CD8-positive, alpha-beta memory T cell (primary cell): ENCODE data around the gene RTP2. TPM values are rescaled to one million over a fixed set of nuclear protein-coding genes. Genes with fewer than 3 reads are reported as not detected.

ENCODE experiments used
- CTCF ChIA-PET: fragments of 350-600 bp; sonication (Branson Sonifier 250); formaldehyde crosslinking; loops from one replicate; lab custom pipeline; 2021; ENCODE audit warnings: antibody characterized with exemption; lab: Charles Lee
- POLR2A ChIA-PET: fragments of 350-600 bp; sonication (Branson Sonifier 250); formaldehyde crosslinking; loops from one replicate; lab custom pipeline; 2021; ENCODE audit warnings: antibody characterized with exemption; lab: Charles Lee
- DNase-seq, 5 donors: peaks; one replicate each; pipeline versions ENCODE4 v3.0.0 to v3.0.0-alpha.2; 2020 to 2022; ENCODE audit warnings: mixed read lengths in 1 of 5
- H3K27ac ChIP-seq: one replicate; pipeline ENCODE4 v1.7.0; 2013; ENCODE audit warnings: low read depth, mild to moderate bottlenecking, low read length, moderate library complexity
- H3K27me3 ChIP-seq: 2 replicates; pipeline ENCODE4 v1.7.0; 2013; ENCODE audit warnings: low read length, mild to moderate bottlenecking; ENCODE audit not compliant: insufficient read depth, poor library complexity, severe bottlenecking
- H3K36me3 ChIP-seq: 2 replicates; pipeline ENCODE4 v1.7.0; 2013; ENCODE audit warnings: mild to moderate bottlenecking, low read length, moderate library complexity; ENCODE audit not compliant: insufficient read depth
- H3K4me1 ChIP-seq: 2 replicates; pipeline ENCODE4 v1.7.0; 2013; ENCODE audit warnings: mild to moderate bottlenecking, low read length, moderate library complexity; ENCODE audit not compliant: insufficient read depth
- H3K4me3 ChIP-seq: 2 replicates; pipeline ENCODE4 v1.7.0; 2013; ENCODE audit warnings: mild to moderate bottlenecking, low read length
- H3K9me3 ChIP-seq: 2 replicates; pipeline ENCODE4 v1.7.0; 2013; ENCODE audit warnings: mild to moderate bottlenecking, low read length
- H3K27ac Mint-ChIP-seq, 8 donors: one replicate each; pipeline ENCODE4 v1.8.0; 2020 to 2021; ENCODE audit warnings: mixed read lengths in 8 of 8, mild to moderate bottlenecking in 6 of 8, inconsistent platforms in 3 of 8, moderate library complexity in 3 of 8
- H3K27me3 Mint-ChIP-seq, 2 donors: one replicate each; pipeline ENCODE4 v1.8.0; 2020 to 2021; ENCODE audit warnings: mixed read lengths in 2 of 2, mild to moderate bottlenecking in 1 of 2, moderate library complexity in 1 of 2
- H3K36me3 Mint-ChIP-seq, 3 donors: one replicate each; pipeline ENCODE4 v1.8.0; 2020 to 2021; ENCODE audit warnings: mixed read lengths in 3 of 3, inconsistent platforms in 1 of 3, mild to moderate bottlenecking in 1 of 3
- H3K4me1 Mint-ChIP-seq, 3 donors: one replicate each; pipeline ENCODE4 v1.8.0; 2020 to 2021; ENCODE audit warnings: mixed read lengths in 3 of 3, inconsistent platforms in 1 of 3, mild to moderate bottlenecking in 1 of 3
- H3K4me3 Mint-ChIP-seq, 7 donors: one replicate each; pipeline ENCODE4 v1.8.0; 2020 to 2021; ENCODE audit warnings: mixed read lengths in 7 of 7, mild to moderate bottlenecking in 6 of 7, moderate library complexity in 4 of 7, inconsistent platforms in 2 of 7
- H3K9me3 Mint-ChIP-seq, 5 donors: one replicate each; pipeline ENCODE4 v1.8.0; 2020 to 2022; ENCODE audit warnings: mixed read lengths in 5 of 5, mild to moderate bottlenecking in 3 of 5, moderate library complexity in 2 of 5, inconsistent platforms in 1 of 5
- polyA plus RNA-seq: library from polyadenylated mRNA; unstranded; fragments of 300-500 nt; fragmentation: Illumina TruSeq; gene quantifications from one replicate; pipeline ENCODE4 v1.2.3, GENCODE V29; 2021
- total RNA-seq, 2 experiments: library from RNA; stranded (reverse); gene quantifications; one replicate each; pipeline ENCODE4 v1.2.3, GENCODE V29; 2021

RTP2 gene
- total and polyA plus RNA-seq, 3 experiments from 2014 or later, result not detected

DNA sequence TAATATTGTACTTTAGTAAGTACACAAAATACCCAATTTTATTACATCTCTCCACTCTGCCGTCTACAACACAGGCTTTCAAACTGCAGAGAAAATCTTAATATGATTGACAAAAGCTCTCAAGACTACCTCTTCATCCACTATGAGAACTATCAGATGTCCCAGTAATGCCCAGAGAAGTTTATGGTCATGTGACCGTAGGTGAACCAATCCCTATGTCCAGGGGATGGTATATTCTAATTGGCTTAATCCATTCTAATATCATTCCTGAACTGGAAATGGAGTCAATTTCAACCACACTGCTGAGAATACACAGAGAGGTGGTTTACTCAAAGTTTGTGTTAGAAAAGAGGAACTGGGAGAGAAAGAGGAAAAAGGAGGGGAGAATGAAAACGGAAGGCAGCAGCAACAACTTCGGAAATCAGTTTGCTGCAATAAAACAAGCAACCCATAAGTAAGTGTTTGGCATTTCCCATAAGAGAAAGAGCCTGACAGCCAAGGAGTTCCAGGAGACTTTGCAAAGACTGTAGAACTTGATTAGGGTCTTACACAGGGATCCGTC is 39.4 kb downstream of the RTP2 start:
- POLR2A ChIA-PET, result no interaction called here
- Histone ChIP-seq H3K36me3 (no peaks in the 10 kb centered on the region), H3K27me3 (peaks cover 3% of the 10 kb centered on the region), H3K9me3 (no peaks in the 10 kb centered on the region), H3K27ac (no peak overlapping the region), H3K4me1 (no peaks in the 10 kb centered on the region), H3K4me3 (no peak overlapping the region)
- CTCF ChIA-PET, result no interaction called here
- DNase-seq, result no peak
- H3K9me3 Mint-ChIP-seq, result no peaks in the 10 kb centered on the region
- H3K27ac Mint-ChIP-seq, result no peak overlapping the region
- no peak overlapping the region for H3K4me3 Mint-ChIP-seq
- H3K36me3 Mint-ChIP-seq, result no peaks in the 10 kb centered on the region
- H3K27me3 Mint-ChIP-seq, result peaks cover 7 to 41% of the 10 kb centered on the region in 2 donors
- no peaks in the 10 kb centered on the region for H3K4me1 Mint-ChIP-seq

DNA sequence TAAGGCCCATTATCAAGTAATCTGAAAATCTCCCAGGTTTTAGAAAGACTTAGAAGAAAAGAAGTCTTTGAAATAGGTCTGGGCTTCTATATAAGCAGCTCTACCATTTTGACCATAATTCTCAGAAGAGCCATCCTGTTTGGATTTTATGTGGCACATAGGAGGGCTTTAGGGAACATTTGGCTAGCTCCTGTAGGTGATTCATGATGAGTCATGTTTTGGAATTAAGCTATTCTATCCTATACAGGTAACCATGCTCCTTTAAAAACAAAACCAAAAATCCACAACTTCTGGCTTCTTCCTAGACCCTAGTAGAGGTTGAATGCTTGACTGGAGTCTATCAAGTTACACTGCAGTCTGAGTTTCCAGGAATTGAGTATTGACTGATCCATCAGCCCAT is 41.1 kb downstream of the RTP2 start:
- ChIA-PET CTCF (interaction anchor here (0.8 to 1.1 kb wide), 2 partner anchors 8 to 15 kb away, joined by 3 read pairs; no protein-coding TSS in a partner anchor), POLR2A (no interaction called here)
- Mint-ChIP-seq H3K27ac (peak overlapping the region in 1 of 8 donors; percentile 30), H3K4me1 (no peaks in the 10 kb centered on the region), H3K27me3 (peaks cover 4 to 35% of the 10 kb centered on the region in 2 donors), H3K9me3 (no peaks in the 10 kb centered on the region), H3K36me3 (no peaks in the 10 kb centered on the region), H3K4me3 (no peak overlapping the region)
- H3K4me3 ChIP-seq, result no peak overlapping the region
- no peaks in the 10 kb centered on the region for H3K36me3 ChIP-seq
- no peaks in the 10 kb centered on the region for H3K9me3 ChIP-seq
- no peak overlapping the region for H3K27ac ChIP-seq
- H3K27me3 ChIP-seq, result no peaks in the 10 kb centered on the region
- no peak for DNase-seq
- no peaks in the 10 kb centered on the region for H3K4me1 ChIP-seq

GRCh38 chr3:187651282-187651681 is 51.1 kb downstream of the RTP2 start:
- Histone ChIP-seq H3K4me1 (no peaks in the 10 kb centered on the region), H3K27me3 (no peaks in the 10 kb centered on the region), H3K4me3 (no peak overlapping the region), H3K36me3 (no peaks in the 10 kb centered on the region), H3K27ac (no peak overlapping the region), H3K9me3 (no peaks in the 10 kb centered on the region)
- Mint-ChIP-seq H3K4me1 (no peaks in the 10 kb centered on the region), H3K27ac (no peak overlapping the region), H3K27me3 (peaks cover 18 to 63% of the 10 kb centered on the region in 2 donors), H3K36me3 (no peaks in the 10 kb centered on the region), H3K4me3 (no peak overlapping the region), H3K9me3 (peaks cover 0 to 3% (median 0%) of the 10 kb centered on the region in 5 donors)
- POLR2A ChIA-PET, result no interaction called here
- CTCF ChIA-PET, result interaction anchor here (0.8 kb wide), 1 partner anchor 13 kb away, joined by 4 read pairs; no protein-coding TSS in a partner anchor
- DNase-seq, result no peak

Other genes starting within 250 kb of the RTP2 start
- gene SST, start 32.2 kb downstream of the RTP2 start, total RNA-seq, result not detected
- gene SST, start 32.2 kb downstream of the RTP2 start, polyA plus RNA-seq, result not detected
- gene BCL6, start 42.9 kb upstream of the RTP2 start, total RNA-seq, result 10 to 100 TPM; 17.1 to 17.2 TPM
- 1.8 TPM for gene BCL6, start 42.9 kb upstream of the RTP2 start, polyA plus RNA-seq